Brain pericyte (primary cell): ENCODE data around the gene CHMP4A.
"Not testable (repeated sequence)": the region's sequence is repeated elsewhere in the genome, so short reads cannot be mapped to it uniquely, and the experiment has no call there.

Source experiments
- DNase-seq: peaks from one replicate; pipeline ENCODE4 v3.0.0-alpha.2; 2012; ENCODE audit warnings: low read depth, low spot score

The CHMP4A gene

GRCh38 chr14:24224618-24225071 is 11.4 kb upstream of the CHMP4A start:
- no peak for DNase-seq

DNA sequence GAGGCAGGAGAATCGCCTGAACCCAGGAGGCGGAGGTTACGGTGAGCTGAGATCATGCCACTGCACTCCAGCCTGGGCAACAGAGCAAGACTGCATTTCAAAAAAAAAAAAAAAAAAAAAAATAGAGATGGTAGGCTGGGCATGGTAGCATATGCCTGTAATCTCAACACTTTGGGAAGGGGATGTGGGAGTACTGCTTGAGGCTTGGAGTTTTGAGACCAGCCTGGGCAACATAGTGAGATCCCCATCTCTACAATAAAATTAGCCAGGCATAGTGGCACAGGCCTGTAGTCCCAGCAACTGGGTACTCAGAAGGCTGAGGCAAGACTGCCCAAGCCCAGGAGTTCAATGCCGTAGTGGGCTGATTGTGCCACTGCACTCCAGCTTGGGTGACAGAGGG is 9.7 kb upstream of the CHMP4A start:
- DNase-seq: not testable (repeated sequence)

- no peak for DNase-seq
These were observed 6.2 kb upstream of the CHMP4A start for GRCh38 chr14:24219521-24219920.

DNA sequence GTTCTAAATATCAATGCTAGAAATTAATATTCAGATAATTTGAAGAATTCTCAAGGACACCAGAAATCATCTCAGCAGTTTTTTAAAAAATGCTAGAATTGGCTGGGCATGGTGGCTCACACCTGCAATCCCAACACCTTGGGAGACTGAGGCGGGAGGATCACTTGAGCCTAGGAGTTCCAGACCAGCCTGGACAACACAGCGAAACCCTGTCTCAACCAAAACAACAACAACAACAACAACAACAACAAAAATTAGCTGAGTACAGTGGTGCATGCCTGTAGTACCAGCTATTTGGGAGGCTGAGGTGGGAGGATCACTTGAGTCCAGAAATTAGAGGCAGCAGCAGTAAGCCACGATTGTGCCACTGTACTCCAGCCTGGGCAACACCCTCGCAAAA is 5.8 kb upstream of the CHMP4A start:
- no peak for DNase-seq

DNA sequence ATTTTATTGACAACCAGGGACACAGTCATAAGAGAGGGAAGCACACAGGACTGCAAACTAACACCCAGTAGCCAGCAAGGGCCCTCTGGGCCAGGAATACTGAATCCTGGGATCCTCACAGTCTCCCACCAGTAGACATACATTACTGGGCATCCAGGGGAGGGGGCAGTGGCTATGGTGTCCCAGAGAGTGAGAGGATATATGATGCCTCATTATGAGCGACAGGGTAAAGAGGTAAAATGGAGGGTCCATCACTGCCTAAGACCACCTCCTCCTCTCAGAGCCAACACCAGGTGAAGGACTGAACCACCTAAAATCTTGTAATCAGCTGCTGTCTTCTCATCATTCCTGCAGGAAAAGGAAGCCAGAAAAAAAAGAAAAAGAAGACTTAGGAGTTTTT is 3.6 kb upstream of the CHMP4A start:
- DNase-seq: not testable (repeated sequence)

DNA sequence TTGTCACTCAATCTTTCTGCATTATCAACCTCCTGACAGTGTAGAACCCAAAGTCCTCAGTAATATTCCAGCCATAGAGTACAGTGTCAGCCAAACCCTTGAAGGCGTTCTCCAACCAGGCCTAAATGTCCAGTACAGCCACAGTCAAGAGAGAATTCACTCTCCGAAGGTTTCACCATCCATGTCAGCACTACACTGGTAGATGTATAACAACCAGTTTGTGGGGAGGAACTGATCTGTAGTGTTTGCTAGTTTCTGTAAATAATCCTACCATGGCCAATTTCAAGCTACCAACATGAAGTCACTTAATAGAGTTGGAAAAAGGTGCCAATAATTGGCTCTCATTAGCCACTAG is 3.0 kb upstream of the CHMP4A start:
- no peak for DNase-seq

DNA sequence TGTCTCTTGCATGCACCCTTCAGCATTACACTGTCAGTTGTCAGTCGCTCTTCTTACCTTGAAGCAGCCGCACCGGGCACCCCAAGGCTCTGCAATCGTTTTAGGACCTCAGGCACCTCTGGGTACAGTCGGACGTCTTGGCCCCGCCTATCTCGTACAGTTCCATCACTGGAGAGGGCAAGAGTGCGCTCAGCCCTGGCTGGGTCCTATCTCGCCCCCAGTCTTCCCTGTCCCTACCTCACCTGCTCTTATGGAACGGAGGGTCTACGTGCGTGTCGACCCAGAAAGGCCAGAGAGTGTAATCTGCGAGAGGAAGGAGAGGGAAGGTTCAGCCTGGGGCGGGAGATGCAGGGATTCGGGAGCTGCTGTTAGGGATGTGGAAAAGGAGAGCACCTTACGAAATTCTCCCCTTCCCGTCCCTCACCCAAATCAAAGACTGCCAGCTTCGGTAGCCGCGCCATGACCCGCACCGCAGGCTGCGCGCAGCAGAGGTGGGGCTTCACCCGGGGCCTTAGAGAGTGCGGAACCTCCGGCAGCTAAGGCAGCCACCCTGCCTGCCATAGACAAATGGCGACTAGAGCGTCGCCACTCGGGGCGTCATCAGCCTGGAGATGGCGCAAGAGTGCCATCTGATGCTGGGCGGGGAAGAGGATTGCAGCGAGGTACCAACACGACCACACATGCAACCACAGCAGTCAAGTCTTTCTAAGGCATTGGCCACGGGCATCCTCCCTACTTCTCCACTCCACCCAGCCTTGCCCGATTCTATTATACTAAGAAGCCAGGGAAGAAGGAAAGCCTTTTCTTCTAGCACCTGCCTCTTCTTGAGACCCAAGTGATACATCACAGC is 2.4 kb upstream of the CHMP4A start, which contains the start of gene MDP1:
TSS of gene MDP1 (minus strand) at position 572 of the 850 bp plus-strand sequence. CDS start at position 461, 111 bp downstream.
- peak; percentile 65 for DNase-seq

GRCh38 chr14:24213866-24214662 is 776 bp upstream of the CHMP4A start:
- no peak for DNase-seq

DNA sequence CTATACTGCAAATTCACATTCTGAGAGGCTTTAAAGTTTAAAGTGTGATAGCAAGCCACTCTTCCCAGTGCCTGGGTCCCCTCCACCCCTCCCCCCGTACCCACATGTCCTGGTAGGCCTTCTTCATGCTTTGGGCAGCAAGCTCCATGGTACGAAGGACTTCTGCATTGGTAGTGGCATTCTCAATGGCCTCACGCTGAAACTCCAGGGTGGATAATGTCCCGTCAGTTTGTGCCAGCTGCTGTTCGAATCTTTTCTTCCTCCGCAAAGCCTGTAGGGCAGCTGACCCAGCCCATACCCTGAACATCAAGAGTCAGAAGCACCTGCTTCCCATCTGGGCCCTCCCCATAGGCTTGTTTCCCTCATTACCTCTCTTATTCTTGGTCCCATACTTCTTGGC is 2.0 kb downstream of the CHMP4A start:
- no peak for DNase-seq

GRCh38 chr14:24207625-24208024 is 5.7 kb downstream of the CHMP4A start:
- no peak for DNase-seq

DNA sequence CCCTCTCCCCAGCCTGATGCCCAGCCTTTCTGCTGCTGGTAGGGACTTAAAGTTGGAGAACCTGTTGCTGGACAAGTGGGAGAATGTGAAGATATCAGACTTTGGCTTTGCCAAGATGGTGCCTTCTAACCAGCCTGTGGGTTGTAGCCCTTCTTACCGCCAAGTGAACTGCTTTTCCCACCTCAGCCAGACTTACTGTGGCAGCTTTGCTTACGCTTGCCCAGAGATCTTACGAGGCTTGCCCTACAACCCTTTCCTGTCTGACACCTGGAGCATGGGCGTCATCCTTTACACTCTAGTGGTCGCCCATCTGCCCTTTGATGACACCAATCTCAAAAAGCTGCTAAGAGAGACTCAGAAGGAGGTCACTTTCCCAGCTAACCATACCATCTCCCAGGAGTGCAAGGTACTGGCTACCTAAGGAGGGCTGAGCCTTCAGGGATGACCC is 6.2 kb downstream of the CHMP4A start:
- DNase-seq: no peak

DNA sequence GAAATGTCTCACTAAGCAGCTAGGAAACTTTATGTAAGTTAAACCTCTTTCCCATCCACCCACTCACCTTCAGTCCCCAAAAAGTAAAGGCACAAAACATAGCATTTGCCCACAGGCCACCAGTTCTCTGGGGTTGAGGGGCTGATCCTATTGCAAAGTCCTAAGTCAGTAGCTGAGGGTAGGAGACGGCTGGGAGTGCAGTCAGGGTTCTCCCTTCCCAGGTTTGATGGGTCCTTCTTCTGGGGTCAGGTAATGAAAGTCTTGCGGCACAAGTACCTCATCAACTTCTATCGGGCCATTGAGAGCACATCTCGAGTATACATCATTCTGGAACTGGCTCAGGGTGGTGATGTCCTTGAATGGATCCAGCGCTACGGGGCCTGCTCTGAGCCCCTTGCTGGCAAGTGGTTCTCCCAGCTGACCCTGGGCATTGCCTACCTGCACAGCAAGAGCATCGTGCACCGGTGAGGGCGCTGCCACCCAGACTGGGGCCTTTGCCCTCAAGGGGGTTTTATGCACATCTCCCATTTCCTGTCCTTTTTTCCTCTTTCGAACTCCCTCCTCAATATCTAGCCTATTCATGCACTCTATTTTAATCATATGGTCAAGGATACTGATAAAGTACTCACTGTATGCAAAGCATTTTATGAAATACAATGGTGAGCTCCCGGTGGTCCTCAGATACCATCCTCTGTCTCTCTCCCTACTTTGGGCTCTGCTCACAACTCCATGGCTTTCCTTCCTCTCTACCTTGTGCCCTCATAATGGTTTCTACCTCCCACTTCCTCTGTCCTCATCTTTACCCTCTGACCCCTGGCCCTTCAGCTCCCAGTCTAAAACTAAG is 6.8 kb downstream of the CHMP4A start:
- DNase-seq: no peak

- no peak for DNase-seq
These were observed 8.8 kb downstream of the CHMP4A start for GRCh38 chr14:24204163-24205146.

DNA sequence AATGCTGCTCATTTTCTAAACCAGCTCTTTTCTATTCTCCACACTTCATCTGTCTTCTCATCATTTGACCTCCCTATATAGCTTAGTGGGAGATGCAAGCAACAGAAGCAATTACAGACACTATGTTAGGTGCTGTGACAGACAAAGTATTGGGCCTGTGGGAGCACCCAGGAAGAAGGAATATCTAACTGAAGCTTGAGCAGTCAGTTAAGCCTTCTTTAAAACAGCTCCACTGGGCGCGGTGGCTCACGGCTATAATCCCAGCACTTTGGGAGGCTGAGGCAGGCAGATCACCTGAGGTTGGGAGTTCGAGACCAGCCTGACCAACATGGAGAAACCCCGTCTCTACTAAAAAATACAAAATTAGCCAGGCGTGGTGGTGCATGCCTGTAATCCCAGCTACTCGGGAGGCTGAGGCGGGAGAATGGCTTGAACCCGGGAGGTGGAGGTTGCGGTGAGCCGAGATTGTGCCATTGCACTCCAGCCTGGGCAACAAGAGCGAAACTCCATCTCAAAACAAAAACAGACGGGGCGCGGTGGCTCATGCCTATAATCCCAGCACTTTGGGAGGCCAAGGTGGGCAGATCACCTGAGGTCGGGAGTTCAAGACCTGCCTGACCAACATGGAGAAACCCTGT is 9.9 kb downstream of the CHMP4A start:
- DNase-seq: not testable (repeated sequence)

DNA sequence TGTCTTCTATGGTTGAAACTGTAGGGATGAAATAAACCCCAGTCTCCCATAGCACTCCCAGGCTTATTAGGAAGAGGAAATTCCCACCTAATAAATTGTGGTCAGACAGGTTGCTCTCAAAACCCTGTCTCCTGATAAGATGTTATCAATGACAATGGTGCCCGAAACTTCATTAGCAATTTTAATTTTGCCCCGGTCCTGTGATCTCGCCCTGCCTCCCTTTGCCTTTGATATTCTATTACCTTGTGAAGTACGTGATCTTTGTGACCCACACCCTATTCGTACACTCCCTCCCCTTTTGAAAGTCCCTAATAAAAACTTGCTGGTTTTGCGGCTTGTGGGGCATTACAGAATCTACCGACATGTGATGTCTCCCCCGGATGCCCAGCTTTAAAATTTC is 10.8 kb downstream of the CHMP4A start:
- DNase-seq: not testable (repeated sequence)

GRCh38 chr14:24198814-24199524 is 14.3 kb downstream of the CHMP4A start:
- DNase-seq: no peak

GRCh38 chr14:24197056-24197450 is 16.2 kb downstream of the CHMP4A start:
- no peak for DNase-seq

DNA sequence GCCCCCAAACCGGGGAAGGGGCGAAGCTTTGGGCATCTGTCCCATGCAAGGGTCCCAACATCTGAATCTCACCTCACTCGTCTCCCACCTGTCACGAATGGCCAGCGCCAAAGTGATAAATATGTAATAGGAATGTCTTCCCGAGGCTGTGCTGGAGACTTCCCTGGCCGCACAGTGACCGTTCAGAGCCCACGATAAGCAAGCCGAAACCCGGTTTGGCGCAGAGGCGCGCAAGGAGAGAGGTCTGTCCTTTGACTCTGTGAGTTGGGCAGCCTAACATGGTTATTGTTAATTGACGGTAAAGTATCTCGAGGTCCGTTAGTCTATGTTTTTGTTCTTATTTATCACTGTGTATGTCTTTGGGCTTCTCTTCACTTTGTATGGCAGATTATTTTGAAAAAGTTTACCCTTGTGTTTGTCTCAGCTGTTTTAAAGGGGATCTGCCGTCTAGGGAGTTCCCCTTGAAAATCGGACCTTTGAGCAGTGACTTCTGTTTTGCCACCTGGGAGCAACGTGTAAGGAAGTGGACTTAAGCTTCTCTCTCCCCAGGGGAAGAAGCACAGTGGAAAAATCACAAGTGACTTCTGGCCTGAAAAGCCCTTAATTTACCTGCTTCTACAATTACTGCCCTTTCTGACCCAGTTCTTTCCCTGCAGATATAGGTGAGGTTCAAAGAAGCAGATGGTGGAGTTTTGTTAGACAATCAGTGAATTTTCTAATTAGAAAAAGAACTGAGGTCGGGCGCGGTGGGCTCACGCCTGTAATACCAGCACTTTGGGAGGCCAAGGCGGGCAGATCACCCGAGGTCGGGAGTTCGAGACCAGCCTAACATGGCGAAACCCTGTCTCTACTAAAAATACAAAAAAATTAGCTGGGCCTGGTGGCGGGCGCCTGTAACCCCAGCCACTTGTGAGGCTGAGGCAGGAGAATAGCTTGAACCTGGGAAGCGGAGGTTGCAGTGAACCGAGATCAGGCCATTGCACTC is 16.9 kb downstream of the CHMP4A start:
- DNase-seq: no peak
